ENCODE data around the gene C2CD3.
"Not testable (repeated sequence)": the region's sequence is repeated elsewhere in the genome, so short reads cannot be mapped to it uniquely, and the experiment has no call there.

Gene C2CD3

GRCh38 chr11:74123008-74123448 lies 47.8 kb downstream of the C2CD3 start:
- in situ Hi-C loops (cut with HindIII; ENCODE audit: low sequenced_read_pairs): no loop called here

- in situ Hi-C loops (cut with HindIII; ENCODE audit: low sequenced_read_pairs): no loop called here
Measured at GRCh38 chr11:74121804-74122203, 49.0 kb downstream of the C2CD3 start.

- in situ Hi-C loops (cut with HindIII; ENCODE audit: low sequenced_read_pairs): not testable (repeated sequence)
Measured at GRCh38 chr11:74120260-74121035, 50.4 kb downstream of the C2CD3 start.

GRCh38 chr11:74116719-74117118 lies 54.1 kb downstream of the C2CD3 start:
- in situ Hi-C loops (cut with HindIII; ENCODE audit: low sequenced_read_pairs): no loop called here

GRCh38 chr11:74112877-74113276 lies 57.9 kb downstream of the C2CD3 start:
- in situ Hi-C loops (cut with HindIII; ENCODE audit: low sequenced_read_pairs): no loop called here

GRCh38 chr11:74106124-74106523 lies 64.7 kb downstream of the C2CD3 start:
- in situ Hi-C loops (cut with HindIII; ENCODE audit: low sequenced_read_pairs): no loop called here

GRCh38 chr11:74102321-74102720 lies 68.5 kb downstream of the C2CD3 start:
- in situ Hi-C loops (cut with HindIII; ENCODE audit: low sequenced_read_pairs): no loop called here

GRCh38 chr11:74100735-74101134 lies 70.1 kb downstream of the C2CD3 start:
- in situ Hi-C loops (cut with HindIII; ENCODE audit: low sequenced_read_pairs): no loop called here

GRCh38 chr11:74100231-74100630 lies 70.6 kb downstream of the C2CD3 start:
- in situ Hi-C loops (cut with HindIII; ENCODE audit: low sequenced_read_pairs): no loop called here

GRCh38 chr11:74097686-74098237 lies 73.0 kb downstream of the C2CD3 start:
- in situ Hi-C loops (cut with HindIII; ENCODE audit: low sequenced_read_pairs): no loop called here

GRCh38 chr11:74094393-74094792 lies 76.4 kb downstream of the C2CD3 start:
- in situ Hi-C loops (cut with HindIII; ENCODE audit: low sequenced_read_pairs): no loop called here

GRCh38 chr11:74092425-74092824 lies 78.4 kb downstream of the C2CD3 start:
- in situ Hi-C loops (cut with HindIII; ENCODE audit: low sequenced_read_pairs): no loop called here

- in situ Hi-C loops (cut with HindIII; ENCODE audit: low sequenced_read_pairs): no loop called here
Measured at GRCh38 chr11:74091549-74091948, 79.3 kb downstream of the C2CD3 start.

- in situ Hi-C loops (cut with HindIII; ENCODE audit: low sequenced_read_pairs): no loop called here
Measured at GRCh38 chr11:74090701-74091100, 80.1 kb downstream of the C2CD3 start.

- in situ Hi-C loops (cut with HindIII; ENCODE audit: low sequenced_read_pairs): no loop called here
Measured at GRCh38 chr11:74086242-74086884, 84.4 kb downstream of the C2CD3 start.

GRCh38 chr11:74085542-74085892 lies 85.3 kb downstream of the C2CD3 start:
- in situ Hi-C loops (cut with HindIII; ENCODE audit: low sequenced_read_pairs): no loop called here

- in situ Hi-C loops (cut with HindIII; ENCODE audit: low sequenced_read_pairs): no loop called here
Measured at GRCh38 chr11:74084796-74085541, 85.8 kb downstream of the C2CD3 start.

- in situ Hi-C loops (cut with HindIII; ENCODE audit: low sequenced_read_pairs): not testable (repeated sequence)
Measured at GRCh38 chr11:74083927-74084326, 86.9 kb downstream of the C2CD3 start.

GRCh38 chr11:74081428-74081827 lies 89.4 kb downstream of the C2CD3 start:
- in situ Hi-C loops (cut with HindIII; ENCODE audit: low sequenced_read_pairs): no loop called here

GRCh38 chr11:74077193-74077592 lies 93.6 kb downstream of the C2CD3 start:
- in situ Hi-C loops (cut with HindIII; ENCODE audit: low sequenced_read_pairs): no loop called here

GRCh38 chr11:74072721-74073120 lies 98.1 kb downstream of the C2CD3 start:
- in situ Hi-C loops (cut with HindIII; ENCODE audit: low sequenced_read_pairs): no loop called here

Measured in DLD1 (cell line).